ENCODE data around the gene CFAP100.
A peak's percentile ranks its signal among the peaks of the same experiment; 100 is the strongest.

CFAP100 gene

DNA sequence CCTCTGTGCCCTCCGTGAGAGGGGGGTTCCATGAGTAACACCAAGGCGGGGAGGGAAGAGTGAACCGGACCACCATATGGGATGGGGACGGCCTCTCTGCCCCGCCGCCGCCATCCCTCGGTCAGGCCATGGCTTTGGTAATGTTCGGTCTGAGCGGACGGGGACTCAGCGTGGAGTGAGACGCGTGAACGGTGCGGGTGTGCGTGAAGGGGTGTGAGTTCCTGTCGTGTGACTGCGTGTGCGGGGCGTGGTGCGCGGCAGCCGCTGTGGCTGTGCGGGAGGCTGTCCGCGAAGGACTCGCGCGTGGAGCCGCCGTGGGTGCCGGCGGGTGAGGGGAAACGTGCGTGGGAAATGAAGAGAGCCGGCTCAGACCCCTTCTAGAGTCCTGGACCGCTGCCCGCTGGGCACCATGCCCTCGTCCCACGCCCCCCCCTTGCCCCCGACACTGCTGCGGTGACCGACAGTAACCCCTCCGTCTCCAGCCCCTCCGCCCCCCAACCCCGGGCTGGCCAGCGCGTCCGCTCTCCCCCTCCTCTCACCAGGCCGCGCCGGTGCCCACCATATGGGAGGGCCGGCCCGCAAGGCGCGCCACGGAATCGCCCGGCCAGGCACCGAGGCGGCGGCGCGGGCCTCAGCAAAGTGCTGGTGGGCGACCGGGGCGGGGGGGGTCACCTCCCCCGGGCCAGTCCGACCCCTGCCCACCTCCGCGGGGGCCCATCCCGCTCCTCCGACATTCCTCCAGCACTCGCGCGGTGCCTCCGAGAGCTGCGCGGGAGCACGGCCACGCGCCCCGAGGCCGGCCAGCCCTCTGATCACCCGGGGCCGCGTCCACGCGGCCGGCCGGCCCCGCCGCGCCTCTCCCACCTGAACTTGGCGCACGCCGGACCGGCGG is 38.1 kb upstream of the CFAP100 start:
- DNase-seq (ENCODE audit: low spot score): peak; percentile 75

DNA sequence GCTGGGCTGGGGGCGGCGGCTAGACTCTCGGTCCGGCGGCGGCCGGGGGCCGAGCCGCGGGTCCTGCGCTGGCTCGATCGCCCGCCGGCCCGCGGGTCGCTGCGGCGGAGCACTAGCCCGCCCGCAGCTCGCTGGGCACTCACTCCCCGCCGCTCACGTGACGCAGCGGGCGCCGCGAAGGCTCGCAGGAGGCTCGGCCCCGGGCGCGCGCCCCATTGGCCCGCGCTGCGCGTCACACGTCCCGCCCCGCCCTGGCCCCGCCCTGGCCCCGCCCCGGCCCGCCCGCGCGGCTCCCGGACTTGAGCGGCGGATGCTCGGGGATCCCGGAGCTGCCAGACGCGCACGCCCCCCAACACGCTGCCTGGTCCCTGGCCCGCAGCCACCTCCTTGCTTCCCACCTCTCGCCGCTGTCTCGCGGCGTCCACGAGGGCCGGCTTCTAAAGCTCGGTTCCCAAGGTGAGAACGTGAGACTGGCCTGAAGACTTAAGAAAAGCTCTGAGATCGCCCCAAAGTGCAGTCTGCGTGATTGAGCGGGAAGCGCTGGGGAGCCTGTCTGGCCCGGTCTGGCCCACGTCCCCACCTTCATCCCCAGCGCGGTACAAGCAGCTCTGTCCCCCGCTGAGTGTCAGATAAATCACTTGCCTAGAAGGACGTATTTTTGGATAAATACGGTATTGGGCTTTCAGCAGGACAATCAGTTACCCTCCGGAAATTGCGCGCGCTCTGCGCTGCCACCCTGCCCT is 37.2 kb upstream of the CFAP100 start, which contains the start of gene KLF15:
KLF15 (minus strand) TSS at position 114 of the 743 bp plus-strand sequence. CDS start 4,486 bp downstream, outside the sequence.
- peak; percentile 95 for DNase-seq (ENCODE audit: low spot score)

DNA sequence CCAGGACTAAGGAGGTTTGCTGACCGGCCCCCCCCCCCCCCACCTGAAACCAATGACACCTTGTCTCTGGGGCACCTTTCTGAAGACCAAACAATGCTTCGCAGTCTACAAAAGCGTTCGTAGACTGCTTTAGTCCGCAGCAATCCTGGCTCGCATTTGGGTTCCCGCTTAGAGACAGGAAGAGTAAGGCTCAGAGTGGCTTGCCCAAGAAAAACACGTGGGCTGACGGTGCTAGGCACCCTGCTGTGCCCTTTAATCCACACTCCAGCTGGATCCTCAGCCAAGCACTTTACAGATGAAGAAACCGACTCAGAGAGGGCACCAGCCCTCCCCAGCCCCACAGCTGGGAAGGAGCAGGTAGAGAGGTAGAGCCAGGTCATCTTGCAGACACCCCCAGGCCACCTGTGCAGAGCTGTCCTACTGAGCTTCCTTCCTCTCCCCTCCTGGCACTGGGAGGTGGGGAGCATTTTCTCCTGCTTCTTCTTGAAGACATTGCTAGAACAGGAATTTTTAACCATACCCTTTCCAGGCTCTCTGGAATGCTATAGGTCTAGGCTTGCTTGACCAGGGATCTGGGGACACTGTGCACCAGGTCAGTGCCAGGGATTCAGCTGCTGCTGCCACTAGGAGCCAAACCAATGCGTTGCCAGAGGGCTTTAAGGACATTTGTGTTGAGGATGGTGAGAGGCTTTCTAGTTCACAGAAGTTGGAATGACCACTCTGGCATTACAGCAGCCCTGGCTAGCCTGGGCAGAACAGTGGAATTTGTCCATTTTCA is 36.5 kb upstream of the CFAP100 start:
- DNase-seq (ENCODE audit: low spot score): peak; percentile 29

DNA sequence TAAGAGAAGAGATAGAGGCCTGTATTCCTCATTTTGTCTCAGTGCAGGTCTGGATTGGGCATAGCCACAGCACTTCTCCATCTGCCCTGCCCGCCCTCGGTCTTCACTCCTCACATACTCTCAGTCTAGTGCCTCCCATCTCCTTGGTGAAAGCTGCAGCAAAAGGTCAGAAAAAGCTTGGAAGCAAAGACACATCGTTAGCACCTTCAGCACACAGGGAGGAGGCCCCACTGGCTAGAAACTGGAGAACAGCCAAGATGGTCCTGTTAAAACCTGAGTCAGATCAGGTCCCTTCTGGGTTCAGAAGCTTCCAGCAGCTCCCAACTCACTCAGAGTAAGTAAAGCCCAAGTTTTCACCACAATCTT is 35.9 kb upstream of the CFAP100 start:
- DNase-seq (ENCODE audit: low spot score): no peak

DNA sequence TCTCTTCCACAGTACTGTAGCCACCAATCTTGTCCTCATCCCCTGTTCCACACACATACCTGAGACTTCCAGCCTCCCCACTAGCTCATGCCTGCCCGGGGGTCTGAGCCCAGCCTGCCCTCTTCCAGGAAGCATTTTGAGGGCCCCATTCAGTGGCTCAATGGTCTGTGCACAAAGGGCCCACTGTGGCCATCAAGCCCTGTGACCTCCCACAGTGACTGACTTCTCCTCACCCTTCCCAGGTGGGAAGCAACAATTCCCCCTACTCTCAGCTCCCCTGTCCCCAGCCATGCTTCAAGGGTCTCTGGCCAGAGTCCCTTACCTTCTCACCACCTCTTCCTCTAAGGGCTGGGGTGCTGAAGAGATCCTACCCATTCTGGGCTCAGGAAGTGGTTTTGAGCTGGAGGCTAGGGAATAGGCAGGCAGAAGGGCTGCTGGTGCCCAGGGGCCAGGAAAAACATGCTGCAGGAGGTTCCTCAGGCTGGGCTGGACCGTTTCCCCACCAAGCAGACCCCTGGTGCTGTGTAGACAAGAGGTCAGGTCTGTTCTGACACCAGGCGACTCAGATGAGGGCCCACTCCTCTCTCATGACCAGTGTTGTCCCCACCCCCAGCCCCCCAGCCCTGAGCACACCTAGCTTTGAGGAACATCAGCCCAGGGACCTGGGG is 34.5 kb upstream of the CFAP100 start:
- no peak for DNase-seq (ENCODE audit: low spot score)

DNA sequence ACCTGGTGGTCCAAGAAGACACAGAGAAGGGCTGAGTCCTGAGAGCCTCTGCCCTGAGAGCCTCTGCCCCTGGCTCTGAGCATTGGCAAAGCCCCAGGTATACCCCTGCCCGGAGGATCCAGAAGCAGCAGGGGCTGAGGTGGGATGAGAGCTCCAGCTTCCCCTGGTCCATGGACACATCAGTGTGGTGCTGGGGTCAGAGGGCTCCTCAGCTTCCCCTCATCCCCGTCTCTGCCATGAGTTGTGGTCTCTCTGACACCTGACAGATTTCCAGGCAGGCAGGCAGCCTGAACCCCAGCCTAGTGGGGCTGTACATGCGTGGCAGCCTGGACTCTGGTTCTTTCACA is 34.0 kb upstream of the CFAP100 start:
- no peak for DNase-seq (ENCODE audit: low spot score)

DNA sequence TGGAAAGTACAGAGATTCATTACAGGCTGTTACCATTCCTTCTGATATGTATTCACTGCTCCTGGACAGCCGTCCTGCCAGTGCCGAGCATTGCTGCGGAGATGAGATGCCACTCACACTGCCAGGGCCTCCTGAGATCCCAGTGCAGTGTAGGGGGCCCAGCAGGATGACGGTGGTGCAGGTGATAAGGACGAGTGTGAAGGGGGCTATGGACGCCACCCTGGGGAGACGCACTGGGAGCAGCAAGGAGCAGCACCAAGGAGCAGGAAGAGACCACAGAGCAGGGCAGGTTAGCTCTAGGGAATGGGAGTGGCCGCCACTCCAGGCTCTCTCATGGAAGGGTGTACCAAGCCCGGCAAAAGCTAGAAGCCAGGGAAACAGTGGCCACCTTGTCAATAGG is 33.5 kb upstream of the CFAP100 start:
- DNase-seq (ENCODE audit: low spot score): no peak

DNA sequence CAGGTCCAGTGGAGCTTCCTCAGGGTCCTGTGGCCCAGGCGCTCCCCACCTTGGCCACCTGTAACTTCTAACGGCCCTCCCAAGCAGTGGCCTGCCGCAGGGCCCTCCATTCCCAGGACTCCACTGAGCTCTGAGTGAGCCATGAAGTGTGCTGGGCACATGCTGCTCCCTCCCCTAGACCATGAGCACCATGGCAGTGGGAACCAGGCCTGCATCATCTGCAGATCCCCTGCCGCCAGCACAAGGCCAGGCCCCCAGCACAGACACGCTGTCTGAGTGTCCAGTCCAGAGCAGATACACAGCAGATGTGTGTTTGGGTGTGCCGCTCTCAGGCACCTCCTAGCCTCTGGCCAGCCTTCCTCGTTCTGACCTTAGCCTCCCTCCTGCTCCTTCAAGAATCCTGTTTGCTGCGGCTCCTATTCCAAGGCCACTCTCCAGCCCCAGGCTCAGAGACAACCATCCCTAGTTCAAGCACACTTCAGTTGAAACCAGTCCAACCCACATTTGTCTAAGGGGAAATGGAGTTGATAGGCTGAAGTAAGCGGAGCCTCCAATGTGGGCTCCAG is 30.5 kb upstream of the CFAP100 start:
- DNase-seq (ENCODE audit: low spot score): no peak

DNA sequence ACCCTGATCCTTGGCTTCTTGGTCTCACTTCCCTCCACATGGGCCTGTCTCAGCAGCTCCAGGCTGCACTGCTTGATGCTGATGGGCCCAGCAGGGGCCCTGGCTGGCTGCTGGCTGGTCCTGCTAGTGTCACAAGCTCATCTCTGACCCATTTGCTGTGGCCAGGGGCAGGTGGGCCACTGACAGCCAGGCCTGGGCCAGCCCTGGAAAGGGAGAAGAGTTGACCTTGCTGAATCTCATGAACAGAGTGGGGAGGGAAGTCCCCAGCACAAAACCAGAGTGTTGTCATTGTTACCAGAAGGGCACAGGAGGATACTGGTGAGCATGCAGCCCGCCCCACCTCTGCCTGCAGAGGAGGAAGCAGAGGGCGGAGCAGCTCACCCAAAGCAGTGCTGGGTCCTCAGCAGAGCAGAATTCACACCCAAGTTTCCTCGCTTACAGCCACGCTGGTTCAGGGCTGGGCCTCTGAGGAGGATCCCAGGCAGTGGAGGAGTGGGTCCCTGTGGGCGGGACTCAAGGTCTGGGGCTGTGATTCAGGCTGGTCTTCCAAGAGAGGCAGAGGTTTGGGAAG is 29.9 kb upstream of the CFAP100 start:
- DNase-seq (ENCODE audit: low spot score): no peak

DNA sequence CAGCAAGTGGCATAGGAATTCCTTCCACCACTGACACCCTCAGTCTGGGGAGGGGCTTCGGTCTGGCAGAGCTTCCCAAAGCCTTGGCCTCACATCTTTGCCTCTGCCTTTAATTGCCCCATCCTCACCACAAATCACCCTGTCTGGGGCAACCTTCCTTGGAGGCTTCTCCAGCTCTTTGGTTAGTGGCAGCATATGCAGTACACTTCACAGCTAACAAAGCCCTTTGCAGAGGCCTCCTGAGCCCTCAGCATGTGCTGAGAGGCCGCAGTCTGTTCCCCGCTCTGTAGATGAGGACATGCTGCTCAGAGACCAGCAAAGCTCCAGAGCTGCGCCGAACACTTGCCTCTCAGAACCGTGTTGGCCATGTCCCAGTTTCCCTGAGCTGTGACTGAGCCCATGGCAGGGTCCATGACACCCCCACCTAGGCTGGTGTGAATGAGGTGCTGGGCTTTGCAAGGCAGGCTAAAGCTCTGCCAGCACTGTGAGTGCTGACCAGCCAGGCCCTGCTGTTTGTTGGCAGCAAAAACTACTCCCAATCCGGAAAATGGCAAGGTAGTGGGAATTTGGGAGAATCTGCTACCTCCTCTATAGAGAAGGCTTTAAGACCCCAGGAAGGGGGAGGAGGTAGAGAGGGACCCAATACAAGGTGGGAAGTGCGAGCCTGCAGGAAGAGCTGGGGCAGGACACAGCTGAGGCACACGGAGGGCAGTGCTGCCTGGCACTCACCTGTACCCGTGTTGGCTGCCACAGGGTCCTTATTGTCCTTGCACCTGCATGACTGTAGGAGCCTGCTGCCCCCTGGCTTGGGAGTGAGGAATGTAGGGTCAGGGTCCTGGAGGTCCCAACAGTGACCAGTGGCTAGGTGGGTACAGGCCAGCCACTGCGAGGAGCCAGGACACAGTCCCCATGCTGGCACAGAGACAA is 29.1 kb upstream of the CFAP100 start:
- no peak for DNase-seq (ENCODE audit: low spot score)

DNA sequence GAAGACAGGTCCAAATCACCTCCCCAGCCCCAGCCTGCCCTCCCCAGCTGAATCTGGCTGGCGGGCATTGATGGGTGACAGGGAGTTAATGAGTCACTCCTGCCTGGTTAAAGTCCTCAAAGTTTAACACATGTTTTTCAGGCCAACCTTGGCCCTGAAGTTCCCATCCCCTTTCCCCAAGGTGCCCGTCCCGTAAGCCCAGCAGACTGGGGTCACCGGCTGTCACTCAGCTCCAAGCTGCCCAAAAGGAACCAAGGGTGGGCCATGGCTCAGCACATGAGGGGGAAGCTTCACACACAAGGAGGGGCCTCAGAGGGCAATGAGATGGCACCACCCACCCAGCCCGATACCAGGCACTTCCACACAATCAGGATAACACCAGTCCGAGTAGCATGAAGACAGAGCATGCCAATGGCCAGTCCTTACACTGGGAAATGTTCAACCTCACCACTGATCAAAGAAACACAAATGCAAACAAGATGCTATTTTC is 27.3 kb upstream of the CFAP100 start:
- DNase-seq (ENCODE audit: low spot score): no peak

DNA sequence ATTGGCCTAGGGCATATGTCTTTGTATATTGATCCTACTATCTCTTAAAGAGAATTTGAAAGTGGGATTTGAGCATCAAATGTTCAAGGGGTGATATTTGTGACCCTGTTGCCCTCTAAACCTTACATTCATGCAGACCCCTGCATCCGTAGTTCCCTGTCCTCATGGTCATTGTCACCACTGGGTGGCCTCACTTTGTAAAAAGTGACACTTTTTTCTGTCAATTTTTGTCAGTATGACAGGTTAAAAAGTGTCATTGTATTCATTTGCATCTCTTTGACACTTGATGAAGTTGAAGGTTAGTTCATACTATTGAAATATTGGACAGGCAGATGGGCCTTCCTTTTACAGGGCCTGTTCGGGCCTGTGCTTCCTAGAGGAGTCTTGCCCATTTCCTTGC is 25.2 kb upstream of the CFAP100 start:
- no peak for DNase-seq (ENCODE audit: low spot score)

DNA sequence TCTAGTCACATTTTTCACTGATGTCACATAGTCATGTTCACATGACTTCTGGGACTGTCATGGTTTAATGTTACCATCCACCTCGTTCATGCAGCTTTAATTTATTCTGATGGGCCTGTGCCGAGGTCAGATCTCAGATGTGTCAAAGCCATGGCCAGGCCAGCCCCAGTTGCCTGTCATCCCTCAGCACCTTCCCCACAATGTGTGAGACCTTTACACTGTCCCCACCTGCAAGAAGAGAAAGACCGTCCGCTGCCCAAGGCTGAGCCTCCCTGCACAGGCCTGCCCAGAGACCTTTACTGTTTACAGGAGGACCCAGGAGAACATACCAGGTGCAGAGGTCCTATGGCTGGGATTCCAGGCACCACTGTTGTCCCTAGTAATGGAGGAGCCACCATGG is 24.7 kb upstream of the CFAP100 start:
- DNase-seq (ENCODE audit: low spot score): no peak

DNA sequence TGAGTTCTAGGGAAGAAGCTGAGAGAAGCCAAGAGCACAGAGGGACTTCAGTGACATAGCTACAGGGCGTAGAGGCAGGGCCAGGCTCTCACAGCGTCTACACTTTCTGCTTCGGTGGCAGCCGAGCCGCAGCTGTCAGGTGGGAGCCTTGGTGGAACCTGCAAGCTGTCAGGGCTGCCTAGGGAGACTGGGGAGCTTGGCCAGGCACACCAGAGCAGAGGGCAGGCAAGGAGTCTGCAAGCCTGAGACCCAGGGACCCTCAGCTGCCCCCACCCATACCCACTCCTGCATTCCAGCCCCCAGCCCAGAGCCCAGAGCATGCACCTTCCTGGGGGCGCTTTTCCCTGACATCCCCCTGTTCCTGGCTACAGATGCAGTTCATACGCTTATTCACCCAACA is 24.1 kb upstream of the CFAP100 start:
- no peak for DNase-seq (ENCODE audit: low spot score)

DNA sequence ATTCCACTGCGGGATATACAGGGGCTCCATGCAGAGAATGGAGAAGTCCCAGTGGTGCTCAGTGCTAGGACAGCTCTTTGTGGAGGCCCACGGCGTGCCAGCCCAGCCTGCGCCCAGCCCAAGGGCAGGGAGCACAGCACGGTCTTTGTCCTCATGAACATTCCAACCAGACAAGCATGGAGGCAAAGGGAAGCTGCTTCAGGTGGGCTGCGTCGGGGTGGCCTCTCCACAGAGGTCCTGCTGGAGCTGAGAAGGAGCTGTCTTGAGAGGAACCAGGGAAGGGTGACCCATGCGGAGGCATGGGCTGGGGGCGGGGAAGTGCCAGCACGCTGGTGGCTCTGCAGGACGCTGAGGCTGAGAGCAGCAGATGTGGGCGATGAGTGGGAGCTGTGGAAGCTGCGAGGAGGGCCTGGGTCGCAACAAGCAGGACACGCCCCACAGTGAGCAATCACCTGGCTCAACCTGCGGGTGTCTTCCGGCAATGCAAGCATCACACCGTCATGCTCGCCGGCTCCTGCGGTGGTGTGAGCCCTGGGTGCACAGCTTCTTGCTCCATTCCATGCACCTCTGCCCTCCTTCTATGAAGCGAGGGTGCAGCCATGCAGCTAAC is 23.5 kb upstream of the CFAP100 start:
- DNase-seq (ENCODE audit: low spot score): no peak

DNA sequence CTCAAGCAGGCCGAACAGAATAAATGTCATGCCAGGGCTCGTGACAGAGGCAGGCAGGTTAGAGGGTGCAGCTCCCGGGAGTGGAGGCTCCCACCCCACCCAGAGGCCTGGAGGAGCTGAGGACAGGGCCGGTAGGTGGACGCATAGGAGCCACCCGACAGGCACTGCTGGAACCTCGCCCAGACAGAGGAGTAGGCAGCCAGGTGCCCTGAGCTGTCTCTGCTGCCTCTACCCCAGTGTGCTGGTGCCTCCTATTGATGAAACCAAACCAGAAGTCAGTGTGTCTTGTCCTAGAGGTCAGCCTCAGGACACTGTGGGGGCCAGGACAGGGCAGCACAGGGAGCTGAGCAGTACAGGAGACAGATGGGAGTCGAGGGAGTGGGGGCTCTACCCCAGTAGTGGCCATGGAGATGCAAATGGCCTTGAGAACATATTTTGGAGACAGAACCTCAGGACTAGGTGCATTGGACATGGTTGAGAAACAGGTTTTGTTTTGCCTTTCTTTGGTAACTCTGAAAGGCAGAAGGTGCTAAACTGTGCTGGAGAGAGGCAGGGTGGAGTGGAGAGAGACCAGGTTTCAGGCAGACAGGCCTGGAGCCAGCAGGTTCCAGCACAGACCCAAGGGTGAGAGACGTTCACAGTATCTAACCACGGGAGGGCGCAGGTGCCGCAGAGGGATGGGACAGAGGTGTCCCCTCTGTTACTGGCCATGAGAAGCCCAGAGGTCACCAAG is 22.1 kb upstream of the CFAP100 start:
- no peak for DNase-seq (ENCODE audit: low spot score)

DNA sequence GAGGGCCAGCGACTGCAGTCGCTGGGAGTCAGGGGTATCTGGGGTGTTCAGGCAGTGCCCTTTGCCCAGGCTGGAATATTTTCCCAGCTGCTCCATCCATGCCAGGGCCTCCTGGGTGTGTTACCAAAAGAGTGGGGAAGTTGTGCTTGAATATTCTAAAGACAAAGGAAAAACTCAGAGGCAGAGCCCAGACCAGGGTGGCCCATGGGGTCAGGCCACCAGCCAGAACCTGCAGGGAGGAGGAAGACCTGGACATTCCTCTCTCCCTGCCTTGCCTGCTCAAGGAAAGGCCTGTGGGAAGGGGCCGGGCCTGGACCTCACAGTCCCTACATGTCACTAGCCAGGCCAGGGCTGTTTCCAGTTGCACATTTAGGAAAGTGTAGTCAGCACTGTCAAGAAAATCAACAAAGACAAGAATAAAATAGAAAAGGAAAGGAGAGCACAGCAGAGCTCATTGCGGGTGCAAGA is 21.5 kb upstream of the CFAP100 start:
- no peak for DNase-seq (ENCODE audit: low spot score)

DNA sequence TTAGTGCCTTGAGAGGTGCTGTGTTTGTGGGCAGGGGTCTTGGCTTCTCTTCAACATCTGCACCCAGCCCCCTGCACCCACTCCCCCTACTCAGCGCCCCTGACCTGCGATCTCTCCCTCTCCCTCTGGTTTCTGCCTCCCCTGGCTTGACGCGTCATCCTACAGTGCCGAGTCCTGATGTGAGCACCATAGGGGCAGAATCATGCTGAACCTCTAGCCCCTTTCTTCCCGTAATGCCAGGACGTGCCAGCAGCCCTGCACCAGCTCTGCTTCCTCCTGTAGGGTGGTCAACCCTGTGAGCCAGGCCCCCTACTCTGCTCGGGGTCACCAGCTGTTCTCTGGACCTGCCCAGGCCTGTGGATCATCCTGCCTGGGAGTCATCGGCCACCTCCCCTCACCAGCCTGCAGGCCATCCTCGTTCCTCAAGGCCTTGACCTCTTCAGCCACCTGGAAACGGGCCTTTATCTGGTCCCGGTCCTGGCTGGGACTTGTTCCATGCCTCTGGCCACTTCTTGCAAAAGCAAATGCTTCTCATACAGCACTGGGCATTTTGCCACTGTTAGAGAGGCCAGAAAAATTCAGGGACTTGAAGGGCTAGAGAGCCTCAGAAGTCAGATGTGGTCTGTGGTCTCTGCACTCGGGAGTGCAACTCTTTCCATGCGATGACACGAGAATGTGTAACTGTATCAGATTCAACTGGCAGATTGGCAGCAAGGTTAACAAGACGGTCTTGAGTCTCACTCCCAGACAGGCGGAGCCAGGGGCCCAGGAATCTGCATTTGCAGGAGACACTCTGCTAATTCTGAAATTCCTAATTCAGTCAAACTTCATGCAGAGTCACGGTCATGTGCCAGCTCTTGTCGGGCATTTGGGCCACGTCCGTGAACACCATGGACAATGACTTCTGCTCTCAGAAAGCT is 20.8 kb upstream of the CFAP100 start:
- DNase-seq (ENCODE audit: low spot score): no peak
